Bronchial epithelial cell (primary cell): ENCODE data around the gene INSYN2B. TPM values are rescaled to one million over a fixed set of nuclear protein-coding genes. Genes with fewer than 3 reads are reported as not detected.

Source experiments
- DNase-seq: peaks from one replicate; pipeline ENCODE4 v3.0.0-alpha.2; 2010; ENCODE audit warnings: low read depth
- FAIRE-seq: peaks from 2 replicates; lab custom pipeline; 2011; peaks lifted over from hg19 to GRCh38; lab: Jason Lieb, UNC
- H3K27me3 ChIP-seq: 2 replicates; pipeline ENCODE4 v1.5.1; 2011; ENCODE audit warnings: low read length; ENCODE audit not compliant: control insufficient read depth, insufficient read depth
- H3K36me3 ChIP-seq: 2 replicates; pipeline ENCODE4 v1.5.1; 2011; ENCODE audit warnings: low read length; ENCODE audit not compliant: control insufficient read depth, insufficient read depth
- H3K4me3 ChIP-seq: 2 replicates; pipeline ENCODE4 v1.5.1; 2011; ENCODE audit warnings: mild to moderate bottlenecking, low read depth, low read length, control low read depth
- total RNA-seq: library from RNA; depleted of rRNA; stranded (reverse); fragments of >200 nt; gene quantifications from 2 replicates; pipeline ENCODE4 v1.2.1, GENCODE V29; 2014
- TF ChIP-seq, protein P1 (sequence below): IDR thresholded peaks from 2 replicates; pipeline ENCODE4 v1.5.1; 2011; ENCODE audit warnings: mild to moderate bottlenecking, moderate library complexity, low read length, control low read depth, inconsistent platforms; ENCODE audit not compliant: insufficient read depth, severe bottlenecking

INSYN2B gene
- total RNA-seq, 1 donor from 2014 or later, result 0.53 TPM

- no peak for DNase-seq
- Histone ChIP-seq H3K4me3 (no peak overlapping the region), H3K36me3 (no peaks in the 10 kb centered on the region), H3K27me3 (no peaks in the 10 kb centered on the region)
- no peak for FAIRE-seq
- TF ChIP-seq, protein P1, sequence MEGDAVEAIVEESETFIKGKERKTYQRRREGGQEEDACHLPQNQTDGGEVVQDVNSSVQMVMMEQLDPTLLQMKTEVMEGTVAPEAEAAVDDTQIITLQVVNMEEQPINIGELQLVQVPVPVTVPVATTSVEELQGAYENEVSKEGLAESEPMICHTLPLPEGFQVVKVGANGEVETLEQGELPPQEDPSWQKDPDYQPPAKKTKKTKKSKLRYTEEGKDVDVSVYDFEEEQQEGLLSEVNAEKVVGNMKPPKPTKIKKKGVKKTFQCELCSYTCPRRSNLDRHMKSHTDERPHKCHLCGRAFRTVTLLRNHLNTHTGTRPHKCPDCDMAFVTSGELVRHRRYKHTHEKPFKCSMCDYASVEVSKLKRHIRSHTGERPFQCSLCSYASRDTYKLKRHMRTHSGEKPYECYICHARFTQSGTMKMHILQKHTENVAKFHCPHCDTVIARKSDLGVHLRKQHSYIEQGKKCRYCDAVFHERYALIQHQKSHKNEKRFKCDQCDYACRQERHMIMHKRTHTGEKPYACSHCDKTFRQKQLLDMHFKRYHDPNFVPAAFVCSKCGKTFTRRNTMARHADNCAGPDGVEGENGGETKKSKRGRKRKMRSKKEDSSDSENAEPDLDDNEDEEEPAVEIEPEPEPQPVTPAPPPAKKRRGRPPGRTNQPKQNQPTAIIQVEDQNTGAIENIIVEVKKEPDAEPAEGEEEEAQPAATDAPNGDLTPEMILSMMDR, result no peak
These were observed 59.8 kb downstream of the INSYN2B start for GRCh38 chr5:169920474-169920873.

DNA sequence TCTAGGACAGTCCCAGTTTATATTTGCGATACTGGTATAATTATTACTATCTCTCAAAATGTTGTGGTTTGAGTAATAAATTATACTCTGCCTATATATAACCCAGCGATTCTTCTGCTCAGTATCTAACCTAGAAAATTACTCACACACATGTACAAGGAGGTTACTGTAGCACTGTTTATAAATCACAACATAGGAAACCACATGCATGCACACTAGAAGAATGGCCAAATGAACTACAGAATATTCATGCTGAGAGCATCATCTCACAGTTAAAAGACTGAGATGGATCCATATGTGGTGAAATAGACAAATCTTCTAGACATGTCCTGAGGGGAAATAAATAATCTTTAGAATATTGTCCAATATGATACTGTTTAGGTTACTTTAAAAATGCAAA, 62.1 kb downstream of the INSYN2B start:
- TF ChIP-seq, protein P1, result no peak
- no peak for DNase-seq
- no peaks in the 10 kb centered on the region for H3K36me3 ChIP-seq
- no peak overlapping the region for H3K4me3 ChIP-seq
- H3K27me3 ChIP-seq, result no peaks in the 10 kb centered on the region
- no peak for FAIRE-seq

DNA sequence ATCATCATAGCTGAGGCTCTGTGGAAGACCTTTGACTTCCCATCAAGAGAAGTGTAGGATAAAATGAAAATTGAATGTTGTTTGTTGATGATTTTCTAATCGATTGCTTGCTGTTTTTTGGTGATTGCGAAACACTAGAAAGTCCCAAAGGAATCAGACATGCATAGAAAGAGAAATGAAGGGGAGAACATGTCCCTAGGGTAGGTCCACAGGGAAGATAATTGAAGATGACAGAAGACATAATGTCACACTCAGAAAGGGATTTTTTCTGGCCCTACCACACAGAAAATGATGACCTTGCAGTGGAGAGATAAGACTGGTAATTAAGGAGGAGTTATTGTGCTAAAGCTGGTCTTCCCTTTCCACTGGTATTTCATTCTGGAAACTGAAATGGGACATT, 62.8 kb downstream of the INSYN2B start:
- no peaks in the 10 kb centered on the region for H3K36me3 ChIP-seq
- FAIRE-seq (no peak), DNase-seq (no peak)
- H3K4me3 ChIP-seq, result no peak overlapping the region
- H3K27me3 ChIP-seq, result no peaks in the 10 kb centered on the region
- TF ChIP-seq, protein P1, result no peak

DNA sequence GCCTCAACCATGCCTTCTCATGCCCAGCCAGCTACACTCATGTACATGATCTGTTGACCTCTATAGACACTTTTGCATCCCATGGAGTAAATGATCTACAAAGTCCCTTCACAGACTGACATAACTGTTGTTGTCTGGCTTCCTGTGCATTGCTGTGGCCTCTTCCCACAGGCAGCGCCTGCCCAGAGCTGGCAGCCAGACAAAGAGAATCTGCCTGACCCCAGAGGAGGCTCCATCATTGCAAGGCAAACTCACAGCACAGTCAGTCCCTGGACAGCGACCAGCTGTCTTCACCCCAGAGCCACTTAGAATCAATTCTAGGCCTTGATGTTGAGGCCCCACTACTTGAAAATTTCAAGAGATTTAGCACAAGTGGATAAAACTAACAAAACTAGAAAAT, 65.5 kb downstream of the INSYN2B start:
- TF ChIP-seq, protein P1, result no peak
- no peaks in the 10 kb centered on the region for H3K36me3 ChIP-seq
- no peak overlapping the region for H3K4me3 ChIP-seq
- H3K27me3 ChIP-seq, result no peaks in the 10 kb centered on the region
- FAIRE-seq (no peak), DNase-seq (no peak)

DNA sequence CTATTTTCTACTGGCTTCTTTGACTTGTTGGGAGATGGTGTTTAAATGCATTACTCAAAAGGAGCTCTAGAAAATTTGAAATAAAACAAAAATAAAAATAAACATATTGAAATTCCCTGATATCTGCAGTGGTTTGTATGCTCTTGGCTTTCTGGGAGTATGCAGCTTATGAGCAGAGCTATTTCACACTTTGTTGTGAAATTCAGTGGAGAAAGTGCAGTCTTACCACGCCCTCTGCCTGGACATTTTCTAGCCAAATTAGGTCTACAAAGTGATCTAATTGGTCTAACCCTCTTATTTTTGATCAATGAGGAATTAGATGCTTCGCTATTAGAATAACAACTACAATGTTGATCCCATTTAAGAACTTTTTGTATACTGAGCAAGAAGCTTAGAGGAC, 66.8 kb downstream of the INSYN2B start:
- no peak overlapping the region for H3K4me3 ChIP-seq
- DNase-seq (no peak), FAIRE-seq (no peak)
- H3K27me3 ChIP-seq, result no peaks in the 10 kb centered on the region
- TF ChIP-seq, protein P1, result no peak
- no peaks in the 10 kb centered on the region for H3K36me3 ChIP-seq

DNA sequence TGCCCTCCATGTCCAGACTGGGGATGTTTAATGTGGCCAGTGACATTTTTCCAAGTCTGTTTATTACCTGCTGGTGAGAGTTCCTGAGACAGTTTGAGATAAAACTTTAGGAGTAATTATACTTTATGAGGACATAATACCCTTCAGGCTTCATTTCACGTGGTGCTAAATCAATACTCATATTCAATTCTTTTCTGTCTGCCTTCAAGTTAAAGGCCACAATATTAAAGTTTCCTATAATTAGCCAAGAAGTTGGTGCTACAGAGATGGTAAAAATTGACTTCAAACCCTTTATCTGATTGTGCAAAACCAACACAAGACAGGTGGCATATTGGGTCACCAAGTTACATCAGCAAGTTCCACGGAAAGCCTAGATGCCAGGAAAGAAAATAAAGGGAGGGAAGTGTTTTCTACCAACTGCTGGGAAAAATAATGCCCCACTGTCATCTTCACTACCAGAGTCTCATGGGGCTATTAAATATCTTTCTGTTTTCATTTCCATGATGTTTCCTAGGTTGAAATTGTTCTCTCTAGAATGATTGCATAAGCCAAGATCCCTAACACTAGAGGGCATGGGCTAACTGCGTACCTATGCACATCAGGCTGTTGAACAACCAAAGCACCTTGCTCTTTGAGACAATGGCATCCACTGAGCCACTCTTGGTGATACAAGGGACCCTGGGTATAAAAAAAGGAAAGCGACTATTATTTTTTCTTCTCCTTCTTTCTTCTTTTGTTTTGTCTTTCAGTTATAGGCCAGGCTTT, 68.7 kb downstream of the INSYN2B start:
- Histone ChIP-seq H3K36me3 (no peaks in the 10 kb centered on the region), H3K4me3 (no peak overlapping the region), H3K27me3 (no peaks in the 10 kb centered on the region)
- DNase-seq (peak; percentile 29), FAIRE-seq (no peak)
- TF ChIP-seq, protein P1, result peak; percentile 38
